Stimulated activated CD4-positive, alpha-beta T cell treated with anti-CD3 and anti-CD28 coated beads, Interleukin-15, amount 100 ng/mL, for 48 hours (primary cell): ENCODE measurements around the gene CIITA.
"Not testable (repeated sequence)": the region's sequence is repeated elsewhere in the genome, so short reads cannot be mapped to it uniquely, and the experiment has no call there.

Source experiments
- DNase-seq, 2 donors: peaks; one replicate each; pipeline ENCODE4 v3.0.0-alpha.2; 2020; ENCODE audit warnings: low read depth in 2 of 2

CIITA gene

GRCh38 chr16:10934325-10935107 is 57.5 kb downstream of the CIITA start:
- no peak for DNase-seq

- DNase-seq = no peak
These were observed 58.4 kb downstream of the CIITA start for GRCh38 chr16:10935226-10935915.

GRCh38 chr16:10936272-10936984 is 59.4 kb downstream of the CIITA start:
- no peak for DNase-seq

GRCh38 chr16:10937068-10937859 is 60.3 kb downstream of the CIITA start:
- DNase-seq = no peak

GRCh38 chr16:10938321-10938720 is 61.3 kb downstream of the CIITA start:
- DNase-seq = peak in 1 of 2 donors; percentile 41

- no peak for DNase-seq
These were observed 62.0 kb downstream of the CIITA start for GRCh38 chr16:10938796-10939648.

GRCh38 chr16:10939649-10940234 is 62.7 kb downstream of the CIITA start:
- DNase-seq = no peak

- DNase-seq = no peak
These were observed 63.6 kb downstream of the CIITA start for GRCh38 chr16:10940501-10941079.

- no peak for DNase-seq
These were observed 64.3 kb downstream of the CIITA start for GRCh38 chr16:10941127-10941933.

- not testable (repeated sequence) for DNase-seq
These were observed 64.9 kb downstream of the CIITA start for GRCh38 chr16:10941935-10942351.

GRCh38 chr16:10942352-10943063 is 65.5 kb downstream of the CIITA start, which contains the start of gene DEXI:
Gene DEXI (minus strand): TSS chr16:10942468. CDS start chr16:10942005, 463 bp downstream.
- DNase-seq = peak; percentile 87 to 95

- no peak for DNase-seq
These were observed 66.0 kb downstream of the CIITA start for GRCh38 chr16:10943064-10943353.

- peak; percentile 88 to 96 for DNase-seq
These were observed 67.5 kb downstream of the CIITA start, which contains the start of gene CLEC16A for GRCh38 chr16:10944249-10945064. Gene CLEC16A (plus strand): TSS chr16:10944564. CDS start chr16:10944718, 154 bp downstream.

GRCh38 chr16:10945065-10945787 is 68.2 kb downstream of the CIITA start:
- no peak for DNase-seq

- DNase-seq = no peak
These were observed 69.3 kb downstream of the CIITA start for GRCh38 chr16:10946308-10946707.

GRCh38 chr16:10947211-10947787 is 70.3 kb downstream of the CIITA start:
- no peak for DNase-seq
